Central memory CD8-positive, alpha-beta T cell (primary cell): Measurements from ENCODE around the gene TUT4.

ENCODE experiments used
- ATAC-seq: fragments of 150-1000 bp; cut with Tn5 transposase; replicated peaks from 2 replicates; pipeline ENCODE4 v1.10.0; 2022; ENCODE audit warnings: mild to moderate bottlenecking, moderate FRiP score, moderate number of reproducible peaks; ENCODE audit not compliant: poor library complexity, severe bottlenecking; ENCODE audit errors: extremely low read depth
- DNase-seq, 2 donors: peaks; one replicate each; pipeline ENCODE4 v3.0.0; 2021; ENCODE audit warnings: low spot score in 2 of 2
- H3K27ac Mint-ChIP-seq: one replicate; pipeline ENCODE4 v1.8.0; 2022; ENCODE audit warnings: low read depth, mild to moderate bottlenecking, moderate library complexity, mixed read lengths
- H3K27me3 Mint-ChIP-seq: one replicate; pipeline ENCODE4 v1.8.0; 2022; ENCODE audit warnings: mixed read lengths
- H3K36me3 Mint-ChIP-seq: one replicate; pipeline ENCODE4 v1.8.0; 2022; ENCODE audit warnings: mild to moderate bottlenecking, moderate library complexity, mixed read lengths; ENCODE audit not compliant: insufficient read depth
- H3K4me1 Mint-ChIP-seq: one replicate; pipeline ENCODE4 v1.8.0; 2022; ENCODE audit warnings: mixed read lengths
- H3K4me3 Mint-ChIP-seq: one replicate; pipeline ENCODE4 v1.8.0; 2022; ENCODE audit warnings: mild to moderate bottlenecking, moderate library complexity, mixed read lengths
- H3K9me3 Mint-ChIP-seq: one replicate; pipeline ENCODE4 v1.8.0; 2022; ENCODE audit warnings: mixed read lengths

TUT4 gene

GRCh38 chr1:52402860-52403240, 150.0 kb downstream of the TUT4 start:
- Mint-ChIP-seq H3K4me3 (peak overlapping the region; percentile 100), H3K4me1 (peaks cover 21% of the 10 kb centered on the region), H3K36me3 (peaks cover 17% of the 10 kb centered on the region), H3K27ac (peak overlapping the region; percentile 98), H3K9me3 (no peaks in the 10 kb centered on the region), H3K27me3 (no peaks in the 10 kb centered on the region)
- DNase-seq: no peak
- ATAC-seq: no peak

- Mint-ChIP-seq H3K4me3 (no peak overlapping the region), H3K4me1 (peaks cover 14% of the 10 kb centered on the region), H3K36me3 (peaks cover 9% of the 10 kb centered on the region), H3K27me3 (no peaks in the 10 kb centered on the region), H3K27ac (no peak overlapping the region), H3K9me3 (no peaks in the 10 kb centered on the region)
- ATAC-seq (no peak), DNase-seq (no peak)
These were observed 152.8 kb downstream of the TUT4 start for GRCh38 chr1:52400131-52400530.

GRCh38 chr1:52399629-52400028, 153.3 kb downstream of the TUT4 start:
- ATAC-seq: no peak
- no peaks in the 10 kb centered on the region for H3K9me3 Mint-ChIP-seq
- no peak for DNase-seq
- H3K4me1 Mint-ChIP-seq: peaks cover 14% of the 10 kb centered on the region
- H3K27me3 Mint-ChIP-seq: no peaks in the 10 kb centered on the region
- H3K36me3 Mint-ChIP-seq: peaks cover 8% of the 10 kb centered on the region
- no peak overlapping the region for H3K27ac Mint-ChIP-seq
- no peak overlapping the region for H3K4me3 Mint-ChIP-seq

- no peaks in the 10 kb centered on the region for H3K4me1 Mint-ChIP-seq
- H3K27ac Mint-ChIP-seq: no peak overlapping the region
- H3K27me3 Mint-ChIP-seq: no peaks in the 10 kb centered on the region
- ATAC-seq (no peak), DNase-seq (no peak)
- no peak overlapping the region for H3K4me3 Mint-ChIP-seq
- peaks cover 6% of the 10 kb centered on the region for H3K36me3 Mint-ChIP-seq
- no peaks in the 10 kb centered on the region for H3K9me3 Mint-ChIP-seq
These were observed 159.7 kb downstream of the TUT4 start for GRCh38 chr1:52393174-52393573.

GRCh38 chr1:52386458-52386857, 166.4 kb downstream of the TUT4 start:
- ATAC-seq: no peak
- H3K4me3 Mint-ChIP-seq: no peak overlapping the region
- H3K9me3 Mint-ChIP-seq: no peaks in the 10 kb centered on the region
- DNase-seq: no peak
- H3K27ac Mint-ChIP-seq: no peak overlapping the region
- H3K36me3 Mint-ChIP-seq: peaks cover 10% of the 10 kb centered on the region
- no peaks in the 10 kb centered on the region for H3K27me3 Mint-ChIP-seq
- H3K4me1 Mint-ChIP-seq: no peaks in the 10 kb centered on the region

- H3K4me3 Mint-ChIP-seq: no peak overlapping the region
- no peaks in the 10 kb centered on the region for H3K9me3 Mint-ChIP-seq
- no peak overlapping the region for H3K27ac Mint-ChIP-seq
- DNase-seq: no peak
- ATAC-seq: no peak
- no peaks in the 10 kb centered on the region for H3K4me1 Mint-ChIP-seq
- H3K27me3 Mint-ChIP-seq: no peaks in the 10 kb centered on the region
- H3K36me3 Mint-ChIP-seq: peaks cover 6% of the 10 kb centered on the region
These were observed 167.5 kb downstream of the TUT4 start for GRCh38 chr1:52385376-52385775.
